Hepatocyte (in vitro differentiated cells): ENCODE results near the gene SPINK8. TPM values are rescaled to one million over a fixed set of nuclear protein-coding genes. Genes with fewer than 3 reads are reported as not detected.
"Not testable (repeated sequence)": the region's sequence is repeated elsewhere in the genome, so short reads cannot be mapped to it uniquely, and the experiment has no call there.

ENCODE experiments used
- DNase-seq: peaks from one replicate; pipeline ENCODE4 v3.0.0-alpha.2; 2016; ENCODE audit warnings: low spot score
- H2AFZ ChIP-seq: fragments of 200-600 bp; sonication (generic); 2 replicates; pipeline ENCODE4 v1.6.0; 2016; ENCODE audit warnings: antibody characterized with exemption, mild to moderate bottlenecking
- H3K27ac ChIP-seq: fragments of 200-600 bp; sonication (generic); 2 replicates; pipeline ENCODE4 v1.5.1; 2016; ENCODE audit warnings: mild to moderate bottlenecking
- H3K27me3 ChIP-seq: fragments of 200-600 bp; sonication (generic); 2 replicates; pipeline ENCODE4 v1.6.1; 2016
- H3K36me3 ChIP-seq: fragments of 200-600 bp; sonication (generic); replicated peaks from 2 replicates; pipeline ENCODE4 v1.5.1; 2016; ENCODE audit warnings: low read depth; ENCODE audit not compliant: insufficient read depth
- H3K4me1 ChIP-seq: fragments of 200-600 bp; sonication (generic); 2 replicates; pipeline ENCODE4 v1.5.1; 2016; ENCODE audit warnings: mild to moderate bottlenecking, moderate library complexity; ENCODE audit not compliant: insufficient read depth
- H3K4me2 ChIP-seq: fragments of 200-600 bp; sonication (generic); 2 replicates; pipeline ENCODE4 v1.6.0; 2016
- H3K4me3 ChIP-seq: fragments of 200-600 bp; sonication (generic); 2 replicates; pipeline ENCODE4 v1.5.1; 2016; ENCODE audit warnings: mild to moderate bottlenecking
- H3K79me2 ChIP-seq: fragments of 200-600 bp; sonication (generic); 2 replicates; pipeline ENCODE4 v1.6.0; 2017; ENCODE audit warnings: mild to moderate bottlenecking
- H3K9me2 ChIP-seq: fragments of 200-600 bp; sonication (generic); replicated peaks from 2 replicates; pipeline ENCODE4 v1.6.0; 2017; ENCODE audit warnings: mild to moderate bottlenecking; ENCODE audit not compliant: insufficient read depth
- H3K9me3 ChIP-seq: fragments of 200-600 bp; sonication (generic); 2 replicates; pipeline ENCODE4 v1.5.1; 2016; ENCODE audit warnings: low read depth, mild to moderate bottlenecking
- H4K20me1 ChIP-seq: fragments of 200-600 bp; sonication (generic); 2 replicates; pipeline ENCODE4 v1.6.0; 2016; ENCODE audit warnings: mild to moderate bottlenecking; ENCODE audit not compliant: insufficient read depth, poor library complexity, severe bottlenecking
- CTCF ChIP-seq: fragments of 200-600 bp; sonication (generic); IDR thresholded peaks from 2 replicates; pipeline ENCODE4 v1.5.1; 2016; ENCODE audit warnings: antibody characterized with exemption, mild to moderate bottlenecking; ENCODE audit not compliant: poor library complexity
- EZH2 ChIP-seq: fragments of 200-600 bp; sonication (generic); IDR thresholded peaks from 2 replicates; pipeline ENCODE4 v1.6.1; 2016; ENCODE audit warnings: antibody characterized with exemption, mild to moderate bottlenecking, borderline replicate concordance
- EZH2phosphoT487 ChIP-seq: fragments of 200-600 bp; sonication (generic); IDR thresholded peaks from one replicate; pipeline ENCODE4 v1.6.1; 2018; ENCODE audit warnings: antibody characterized with exemption, mild to moderate bottlenecking, low read depth, moderate library complexity; ENCODE audit not compliant: unreplicated experiment, severe bottlenecking
- WGBS: methylation state at CpG from one replicate; pipeline ENCODE4 v1.1.6; 2016; ENCODE audit warnings: low lambda C conversion rate; ENCODE audit errors: missing lambda C conversion rate; 5-methylcytosine and 5-hydroxymethylcytosine counted together
- polyA plus RNA-seq: library from polyadenylated mRNA; unstranded; fragments of >200 nt; fragmentation: Nextera tagmentation; extraction: Ambion mirVana; gene quantifications from 2 replicates; pipeline ENCODE4 v1.2.1, GENCODE V29; 2016
- total RNA-seq: library from RNA; depleted of rRNA; stranded (reverse); fragments of >200 nt; gene quantifications from 2 replicates; pipeline ENCODE4 v1.2.3, GENCODE V29; 2014

Gene SPINK8
- total and polyA plus RNA-seq, 2 experiments from 2014 or later: not detected

DNA sequence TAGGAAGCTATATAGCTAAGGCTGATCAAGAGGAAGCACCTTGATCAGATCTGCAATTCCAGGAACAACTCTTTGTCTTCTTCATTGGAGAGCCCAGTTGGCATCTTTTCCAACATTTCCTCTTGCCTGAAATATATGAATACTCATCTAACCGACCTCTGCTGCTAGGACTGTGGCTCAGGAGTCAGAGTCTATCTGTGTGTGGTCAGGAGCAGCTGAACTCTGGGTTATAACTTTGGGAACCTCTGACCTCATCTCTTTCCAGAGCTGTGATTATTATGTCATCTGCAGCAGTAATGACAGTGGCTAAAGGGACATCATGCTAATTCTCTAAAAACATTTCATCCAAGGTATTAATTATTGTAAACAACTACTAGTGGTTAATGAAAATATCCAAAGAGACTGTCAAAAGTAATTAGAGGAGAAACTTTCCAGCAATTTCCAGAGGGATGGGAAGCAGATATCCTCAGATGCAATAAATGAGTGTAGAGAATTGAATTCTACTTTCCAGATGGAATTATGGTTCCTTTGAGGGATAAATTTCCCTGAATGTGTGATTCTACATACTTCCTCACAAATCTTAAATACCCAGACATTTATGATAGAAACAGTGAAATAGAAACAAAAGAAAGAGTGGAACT lies 11.5 kb upstream of the SPINK8 start:
- Histone ChIP-seq H3K9me2 (no peaks in the 10 kb centered on the region), H3K4me3 (no peak overlapping the region), H3K27ac (no peak overlapping the region), H3K9me3 (no peaks in the 10 kb centered on the region), H3K4me1 (no peaks in the 10 kb centered on the region), H3K79me2 (no peaks in the 10 kb centered on the region), H3K4me2 (no peak overlapping the region), H3K27me3 (no peaks in the 10 kb centered on the region), H4K20me1 (no peaks in the 10 kb centered on the region), H2AFZ (no peak overlapping the region), H3K36me3 (no peaks in the 10 kb centered on the region)
- TF ChIP-seq EZH2: no peak
- no peak for TF ChIP-seq CTCF
- TF ChIP-seq EZH2phosphoT487: no peak
- WGBS: 46% methylated on average over 1 of the region's 1 CpG
- no peak for DNase-seq

DNA sequence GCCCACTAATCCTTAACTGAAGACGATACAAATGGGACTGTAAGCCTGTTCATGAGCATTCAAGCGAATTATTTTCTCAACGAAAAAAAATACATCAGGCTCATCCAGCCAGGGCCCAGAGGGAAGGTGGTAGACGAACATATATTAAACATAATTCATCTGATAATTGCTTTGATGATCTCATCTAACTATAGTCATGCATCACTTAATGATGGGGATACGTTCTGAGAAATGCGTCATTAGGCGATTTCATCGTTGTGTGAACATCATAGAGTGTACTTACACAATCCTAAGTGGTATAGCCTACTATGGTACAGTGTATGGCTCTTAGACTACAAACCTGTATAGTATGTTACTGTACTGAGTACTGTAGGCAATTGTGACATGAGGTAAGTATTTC lies 10.0 kb upstream of the SPINK8 start:
- Histone ChIP-seq H2AFZ (no peak overlapping the region), H3K79me2 (no peaks in the 10 kb centered on the region), H3K9me3 (no peaks in the 10 kb centered on the region), H3K36me3 (no peaks in the 10 kb centered on the region), H3K27me3 (no peaks in the 10 kb centered on the region), H3K4me1 (no peaks in the 10 kb centered on the region), H3K27ac (no peak overlapping the region), H3K9me2 (no peaks in the 10 kb centered on the region), H3K4me3 (no peak overlapping the region), H4K20me1 (no peaks in the 10 kb centered on the region), H3K4me2 (no peak overlapping the region)
- DNase-seq: no peak
- 90% methylated on average over 8 of the region's 8 CpGs for WGBS
- no peak for TF ChIP-seq CTCF
- no peak for TF ChIP-seq EZH2
- no peak for TF ChIP-seq EZH2phosphoT487

DNA sequence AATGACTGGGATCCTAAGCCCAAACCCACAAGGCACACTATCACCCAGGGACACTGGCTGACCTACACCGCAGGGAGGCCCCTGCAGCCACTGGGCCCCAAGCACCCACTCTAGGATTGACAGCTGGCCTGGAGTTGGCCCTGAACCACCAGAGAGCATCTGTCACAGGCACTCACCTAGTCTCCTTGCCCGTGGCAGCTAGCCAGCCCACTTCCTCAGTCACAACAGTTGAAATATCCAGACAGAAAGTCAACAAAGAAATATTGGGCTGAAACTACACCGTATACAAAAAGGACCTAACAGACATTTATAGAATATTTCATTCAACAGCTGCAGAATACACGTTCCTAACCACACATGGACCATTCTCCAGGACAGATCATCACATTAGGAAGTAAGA lies 5.2 kb upstream of the SPINK8 start:
- Histone ChIP-seq H3K4me1 (no peaks in the 10 kb centered on the region), H2AFZ (no peak overlapping the region), H4K20me1 (no peaks in the 10 kb centered on the region), H3K27me3 (no peaks in the 10 kb centered on the region), H3K9me2 (no peaks in the 10 kb centered on the region), H3K27ac (no peak overlapping the region), H3K79me2 (no peaks in the 10 kb centered on the region), H3K4me2 (no peak overlapping the region), H3K4me3 (no peak overlapping the region), H3K9me3 (no peaks in the 10 kb centered on the region), H3K36me3 (no peaks in the 10 kb centered on the region)
- no peak for TF ChIP-seq EZH2
- TF ChIP-seq EZH2phosphoT487: no peak
- no peak for TF ChIP-seq CTCF
- 91% methylated on average over 4 of the region's 4 CpGs for WGBS
- DNase-seq: no peak

DNA sequence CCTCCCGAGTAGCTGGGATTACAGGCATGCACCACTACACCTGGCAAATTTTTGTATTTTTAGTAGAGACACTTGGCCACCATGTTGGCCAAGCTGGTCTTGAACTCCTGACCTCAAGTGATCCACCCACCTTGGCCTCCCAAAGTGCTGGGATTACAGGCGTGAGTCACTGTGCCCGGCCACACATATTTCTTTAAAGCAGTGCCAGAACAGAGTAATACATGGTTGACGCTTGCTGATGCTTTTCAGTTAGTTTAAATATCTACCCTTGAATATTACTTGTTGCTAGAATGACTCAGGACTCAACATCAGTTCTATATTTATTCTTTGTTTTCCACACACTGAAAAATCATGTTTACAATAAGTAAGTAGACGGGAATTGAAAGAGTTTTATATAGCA lies 4.1 kb upstream of the SPINK8 start:
- not testable (repeated sequence) for H3K4me1 ChIP-seq, H3K79me2 ChIP-seq, H3K9me3 ChIP-seq, H2AFZ ChIP-seq, H3K27me3 ChIP-seq, H3K36me3 ChIP-seq, H4K20me1 ChIP-seq, H3K9me2 ChIP-seq, DNase-seq, H3K4me3 ChIP-seq, H3K4me2 ChIP-seq, H3K27ac ChIP-seq
- WGBS: 84% methylated on average over 5 of the region's 5 CpGs

- not testable (repeated sequence) for H3K4me2 ChIP-seq, H3K79me2 ChIP-seq, H3K9me3 ChIP-seq, H3K9me2 ChIP-seq, H3K36me3 ChIP-seq, H3K27me3 ChIP-seq, H3K4me3 ChIP-seq, DNase-seq, H3K27ac ChIP-seq, H2AFZ ChIP-seq, H3K4me1 ChIP-seq, H4K20me1 ChIP-seq
- 89% methylated on average over 9 of the region's 9 CpGs for WGBS
These were observed 1.8 kb upstream of the SPINK8 start for GRCh38 chr3:48335286-48335685.
